Activated CD8-positive, alpha-beta memory T cell treated with anti-CD3 and anti-CD28 coated beads for 24 hours (primary cell): ENCODE data around the gene C14orf132.

Experiments
- DNase-seq: peaks from one replicate; pipeline ENCODE4 v3.0.0-alpha.2; 2020

C14orf132 gene

DNA sequence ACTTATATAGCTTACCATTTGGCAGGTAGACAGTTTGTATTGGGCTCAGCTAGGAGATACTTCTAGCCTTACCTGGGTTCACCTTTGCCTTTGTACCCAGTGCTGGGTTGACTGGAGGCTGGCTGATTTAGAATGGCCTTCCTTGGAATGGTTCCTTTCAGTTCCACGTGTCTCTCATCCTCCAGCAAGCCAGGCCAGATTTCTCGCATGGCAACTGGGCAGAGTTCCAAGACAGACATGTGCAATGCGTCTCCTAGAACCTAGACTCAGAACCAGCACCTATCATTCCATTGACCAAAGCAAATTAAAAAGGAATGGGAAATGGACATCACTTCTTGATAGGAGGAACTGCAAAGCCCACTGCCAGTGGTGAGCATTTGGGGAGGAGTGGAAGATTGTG lies 86.4 kb downstream of the C14orf132 start:
- DNase-seq: peak; percentile 21

- peak; percentile 53 for DNase-seq
Measured at GRCh38 chr14:96126339-96126782, 87.2 kb downstream of the C14orf132 start.

DNA sequence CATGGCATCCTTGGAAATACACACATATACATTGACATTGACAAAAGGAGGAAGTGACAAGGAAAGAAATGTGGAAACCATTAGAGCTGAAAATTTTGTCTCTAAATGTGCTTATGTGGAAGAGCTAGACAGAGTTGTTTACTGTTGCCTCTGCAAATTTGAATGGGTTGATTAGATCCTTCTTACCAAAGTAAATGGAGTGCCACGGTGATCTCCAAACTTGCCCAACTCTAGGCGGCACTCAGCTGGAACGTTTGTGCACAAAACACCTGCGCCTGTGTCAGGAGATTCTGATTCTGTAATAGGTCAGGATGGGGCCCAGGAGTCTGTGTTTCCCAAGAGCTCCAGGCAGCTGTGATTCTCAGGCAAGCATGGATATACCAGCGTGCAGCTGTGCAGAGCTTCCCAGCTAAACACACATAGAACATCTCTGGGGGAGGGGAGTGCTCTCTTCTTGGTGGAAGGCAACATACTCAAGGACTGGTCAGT lies 87.7 kb downstream of the C14orf132 start:
- peak; percentile 44 for DNase-seq

DNA sequence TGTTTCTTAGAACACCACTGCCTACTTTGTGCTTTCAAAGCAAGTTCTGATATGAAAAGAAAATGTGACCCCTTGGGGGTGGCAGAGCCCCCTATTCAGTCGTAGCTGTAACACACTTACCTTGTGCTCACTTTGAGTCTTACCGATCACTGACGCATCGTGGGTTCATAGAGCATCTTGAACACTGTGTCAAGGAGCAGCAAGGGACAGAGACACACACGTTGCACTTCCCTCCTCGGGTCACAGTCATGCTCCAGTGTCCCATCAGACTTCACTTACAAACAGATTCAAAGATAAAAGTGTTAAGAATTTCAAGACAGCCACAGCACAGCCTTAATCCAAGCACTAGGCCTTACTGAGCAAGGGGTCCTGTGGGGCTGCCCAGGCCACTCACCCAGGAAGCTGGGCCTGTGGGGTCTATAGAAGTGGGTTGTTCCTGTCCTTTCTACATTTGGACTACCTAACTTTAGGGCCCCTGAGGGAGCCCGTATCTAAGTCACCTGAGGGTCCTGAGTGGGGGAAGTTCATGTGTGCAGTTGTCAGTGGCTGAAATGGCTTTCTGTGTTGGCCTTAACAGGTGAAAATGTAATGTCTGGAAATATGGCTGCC lies 90.1 kb downstream of the C14orf132 start:
- DNase-seq: no peak

GRCh38 chr14:96130391-96130790 lies 91.2 kb downstream of the C14orf132 start:
- no peak for DNase-seq

- no peak for DNase-seq
Measured at GRCh38 chr14:96130854-96131253, 91.7 kb downstream of the C14orf132 start.

GRCh38 chr14:96131836-96132235 lies 92.7 kb downstream of the C14orf132 start:
- no peak for DNase-seq

- no peak for DNase-seq
Measured at GRCh38 chr14:96134508-96134907, 95.3 kb downstream of the C14orf132 start.

DNA sequence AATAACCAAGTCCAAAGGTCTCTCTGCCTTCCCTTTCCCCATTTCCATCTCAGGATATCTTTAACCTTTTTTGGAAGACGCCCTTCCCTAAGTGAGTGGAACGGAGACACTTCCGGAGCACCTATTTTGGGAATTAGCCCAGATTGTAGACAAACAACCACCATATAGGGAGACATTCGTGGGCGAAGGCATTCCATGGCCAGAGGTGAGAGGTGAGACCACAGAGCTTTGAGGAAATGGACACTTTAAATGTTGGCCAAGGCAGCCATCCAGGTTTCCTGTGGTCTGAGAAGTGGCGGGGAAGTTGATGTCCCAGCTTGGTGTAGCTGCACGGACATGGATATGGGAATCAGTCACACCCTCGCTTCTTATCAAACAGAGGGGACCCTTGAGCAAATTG lies 96.1 kb downstream of the C14orf132 start:
- no peak for DNase-seq

DNA sequence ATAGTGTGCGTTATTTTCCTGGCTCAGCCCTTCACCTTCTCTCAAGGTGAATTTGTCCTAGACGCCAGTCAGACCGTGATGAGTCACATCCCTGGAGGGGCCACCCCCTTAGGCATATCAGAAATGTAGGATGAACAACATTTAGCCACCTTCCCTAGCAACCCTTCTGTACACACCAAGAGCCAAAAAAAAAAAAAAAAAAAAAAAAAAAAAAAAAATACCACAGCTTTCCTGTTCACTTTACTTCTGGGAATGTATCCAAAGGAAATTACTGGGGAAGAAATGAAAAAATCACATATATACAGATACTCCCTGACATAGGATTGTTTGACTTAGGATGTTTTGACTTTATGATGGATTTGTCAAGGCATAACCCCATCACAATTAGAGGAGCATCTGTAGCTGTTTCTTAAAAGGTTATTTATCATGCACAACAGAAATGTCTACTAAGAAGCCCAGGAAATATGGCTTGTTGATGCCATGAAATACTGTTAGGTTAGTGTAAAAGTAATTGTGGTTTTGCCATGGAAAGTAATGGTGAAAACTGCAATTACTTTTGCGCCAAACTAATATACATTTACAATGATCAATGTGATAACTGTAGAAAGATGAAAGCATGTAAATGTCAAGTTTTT lies 97.3 kb downstream of the C14orf132 start:
- no peak for DNase-seq

DNA sequence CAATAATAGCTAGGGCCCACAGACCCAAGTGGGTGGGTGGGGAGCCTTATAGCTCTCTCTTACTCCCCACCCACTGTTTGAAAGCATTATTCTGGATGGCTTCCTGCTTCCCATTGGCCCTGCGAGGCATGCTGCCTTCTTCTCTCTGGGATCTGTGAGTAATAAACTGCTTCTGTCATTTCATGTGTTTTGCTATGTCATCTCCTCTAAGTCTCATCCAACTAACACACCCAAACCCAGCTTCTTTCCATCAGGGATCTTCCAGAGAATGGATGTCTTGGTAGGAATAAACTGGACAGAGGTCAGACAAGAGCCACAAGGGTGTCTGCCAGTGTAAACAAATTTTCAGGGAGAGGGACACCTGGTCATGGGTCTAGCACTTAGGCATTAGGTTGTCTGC lies 99.1 kb downstream of the C14orf132 start:
- DNase-seq: no peak

DNA sequence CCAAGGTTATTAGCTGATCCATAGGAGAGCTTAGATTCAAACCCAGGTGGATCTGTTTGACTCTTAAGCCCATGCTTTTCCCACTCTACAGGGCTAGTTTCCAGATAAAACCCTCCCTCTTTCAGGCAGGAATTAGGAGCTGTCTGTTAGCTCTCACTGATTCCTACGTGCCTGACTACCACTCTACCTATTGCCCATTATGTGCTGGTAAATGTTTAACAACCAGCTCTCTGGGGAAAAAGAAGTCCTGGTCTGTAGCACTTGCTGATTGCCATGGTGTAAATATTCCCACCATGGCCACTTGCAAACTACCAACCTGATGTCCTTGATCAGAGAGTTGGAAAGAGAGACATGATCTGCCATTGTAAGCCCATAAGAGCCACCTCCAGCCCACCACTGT lies 100.0 kb downstream of the C14orf132 start:
- no peak for DNase-seq

GRCh38 chr14:96139879-96140278 lies 100.7 kb downstream of the C14orf132 start:
- no peak for DNase-seq

DNA sequence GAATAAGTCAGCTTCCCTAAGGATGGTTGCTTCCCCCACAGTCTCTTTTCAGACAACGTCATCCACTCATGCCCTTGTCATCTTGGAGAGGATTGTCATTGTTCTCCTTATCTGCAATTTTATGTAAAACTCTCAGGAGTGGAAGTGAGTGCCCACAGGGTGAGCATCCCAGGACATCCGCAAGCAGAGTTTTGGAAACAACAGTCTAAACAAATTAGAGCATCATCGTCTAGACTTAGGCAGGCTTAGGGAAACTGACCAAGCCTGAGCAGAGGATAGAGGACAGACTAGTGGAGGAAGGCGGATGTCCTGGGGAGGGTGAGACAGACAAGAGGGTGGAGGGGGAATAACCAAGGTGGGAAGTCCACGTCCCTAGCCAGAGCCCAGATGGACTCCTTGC lies 101.8 kb downstream of the C14orf132 start:
- no peak for DNase-seq
